A549 (cell line): Measurements from ENCODE around the gene TP53RK.

Experiments used
- BHLHE40 ChIP-seq: IDR thresholded peaks from 2 replicates; pipeline ENCODE4 v1.6.1; 2012; ENCODE audit warnings: low read depth, low read length, inconsistent platforms
- CHD2 ChIP-seq: fragments of 150-350 bp; IDR thresholded peaks from 2 replicates; pipeline ENCODE4 v1.6.1; 2014; ENCODE audit warnings: low read length; ENCODE audit not compliant: partially characterized antibody
- MAZ ChIP-seq: fragments of 150-350 bp; IDR thresholded peaks from 2 replicates; pipeline ENCODE4 v1.6.1; 2014; ENCODE audit warnings: antibody characterized with exemption, low read depth, low read length, borderline replicate concordance
- POLR2AphosphoS2 ChIP-seq: conservative IDR thresholded peaks from 2 replicates; pipeline ENCODE4 v1.6.1; 2012; ENCODE audit warnings: low read length, improper control_type of control experiment, inconsistent platforms
- SMC3 ChIP-seq: fragments of >200 bp; sonication (Bioruptor Twin); formaldehyde crosslinking; IDR thresholded peaks from 3 replicates; pipeline ENCODE4 v1.6.1; 2018; ENCODE audit warnings: inconsistent platforms
- TF ChIP-seq, protein P1 (sequence below): fragments of >200 bp; sonication (Bioruptor Twin); formaldehyde crosslinking; IDR thresholded peaks from 3 replicates; pipeline ENCODE4 v1.5.1; 2016
- TF ChIP-seq, protein P2 (sequence below): fragments of 450-650 bp; IDR thresholded peaks from 2 replicates; pipeline ENCODE4 v1.6.1; 2014; ENCODE audit warnings: antibody characterized with exemption
- TF ChIP-seq, protein P3 (sequence below): IDR thresholded peaks from 2 replicates; pipeline ENCODE4 v1.6.1; 2012
- TF ChIP-seq, protein P4 (sequence below): fragments of 150-350 bp; IDR thresholded peaks from 2 replicates; pipeline ENCODE4 v1.6.1; 2014; ENCODE audit warnings: low read depth, mild to moderate bottlenecking, low read length

DNA sequence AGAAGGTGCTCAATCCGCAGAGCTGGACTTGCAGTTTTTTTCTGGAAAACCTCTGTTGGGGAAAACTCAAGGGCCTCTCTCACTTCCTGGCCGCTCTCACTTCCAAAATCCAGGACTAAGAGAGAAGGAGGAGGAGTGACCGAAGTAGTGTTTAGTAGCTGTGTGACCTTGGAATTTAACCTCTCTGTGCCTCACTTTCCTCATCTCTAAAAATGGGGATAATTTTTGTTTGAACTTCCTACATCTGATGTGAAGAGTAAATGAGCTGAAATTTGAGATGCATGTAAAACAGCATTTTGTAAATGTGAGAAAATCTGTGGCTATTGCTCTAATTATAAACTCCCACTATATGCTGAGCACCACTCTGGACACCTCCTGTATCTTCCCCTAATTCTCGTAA is 43.1 kb downstream of the TP53RK start:
- TF ChIP-seq, protein P1, sequence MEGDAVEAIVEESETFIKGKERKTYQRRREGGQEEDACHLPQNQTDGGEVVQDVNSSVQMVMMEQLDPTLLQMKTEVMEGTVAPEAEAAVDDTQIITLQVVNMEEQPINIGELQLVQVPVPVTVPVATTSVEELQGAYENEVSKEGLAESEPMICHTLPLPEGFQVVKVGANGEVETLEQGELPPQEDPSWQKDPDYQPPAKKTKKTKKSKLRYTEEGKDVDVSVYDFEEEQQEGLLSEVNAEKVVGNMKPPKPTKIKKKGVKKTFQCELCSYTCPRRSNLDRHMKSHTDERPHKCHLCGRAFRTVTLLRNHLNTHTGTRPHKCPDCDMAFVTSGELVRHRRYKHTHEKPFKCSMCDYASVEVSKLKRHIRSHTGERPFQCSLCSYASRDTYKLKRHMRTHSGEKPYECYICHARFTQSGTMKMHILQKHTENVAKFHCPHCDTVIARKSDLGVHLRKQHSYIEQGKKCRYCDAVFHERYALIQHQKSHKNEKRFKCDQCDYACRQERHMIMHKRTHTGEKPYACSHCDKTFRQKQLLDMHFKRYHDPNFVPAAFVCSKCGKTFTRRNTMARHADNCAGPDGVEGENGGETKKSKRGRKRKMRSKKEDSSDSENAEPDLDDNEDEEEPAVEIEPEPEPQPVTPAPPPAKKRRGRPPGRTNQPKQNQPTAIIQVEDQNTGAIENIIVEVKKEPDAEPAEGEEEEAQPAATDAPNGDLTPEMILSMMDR = no peak
- TF ChIP-seq MAZ (no peak), POLR2AphosphoS2 (no peak), CHD2 (no peak), BHLHE40 (no peak), SMC3 (no peak)
- TF ChIP-seq, protein P2, sequence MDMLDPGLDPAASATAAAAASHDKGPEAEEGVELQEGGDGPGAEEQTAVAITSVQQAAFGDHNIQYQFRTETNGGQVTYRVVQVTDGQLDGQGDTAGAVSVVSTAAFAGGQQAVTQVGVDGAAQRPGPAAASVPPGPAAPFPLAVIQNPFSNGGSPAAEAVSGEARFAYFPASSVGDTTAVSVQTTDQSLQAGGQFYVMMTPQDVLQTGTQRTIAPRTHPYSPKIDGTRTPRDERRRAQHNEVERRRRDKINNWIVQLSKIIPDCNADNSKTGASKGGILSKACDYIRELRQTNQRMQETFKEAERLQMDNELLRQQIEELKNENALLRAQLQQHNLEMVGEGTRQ = no peak
- TF ChIP-seq, protein P3, sequence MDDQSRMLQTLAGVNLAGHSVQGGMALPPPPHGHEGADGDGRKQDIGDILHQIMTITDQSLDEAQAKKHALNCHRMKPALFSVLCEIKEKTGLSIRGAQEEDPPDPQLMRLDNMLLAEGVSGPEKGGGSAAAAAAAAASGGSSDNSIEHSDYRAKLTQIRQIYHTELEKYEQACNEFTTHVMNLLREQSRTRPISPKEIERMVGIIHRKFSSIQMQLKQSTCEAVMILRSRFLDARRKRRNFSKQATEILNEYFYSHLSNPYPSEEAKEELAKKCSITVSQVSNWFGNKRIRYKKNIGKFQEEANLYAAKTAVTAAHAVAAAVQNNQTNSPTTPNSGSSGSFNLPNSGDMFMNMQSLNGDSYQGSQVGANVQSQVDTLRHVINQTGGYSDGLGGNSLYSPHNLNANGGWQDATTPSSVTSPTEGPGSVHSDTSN = no peak
- TF ChIP-seq, protein P4, sequence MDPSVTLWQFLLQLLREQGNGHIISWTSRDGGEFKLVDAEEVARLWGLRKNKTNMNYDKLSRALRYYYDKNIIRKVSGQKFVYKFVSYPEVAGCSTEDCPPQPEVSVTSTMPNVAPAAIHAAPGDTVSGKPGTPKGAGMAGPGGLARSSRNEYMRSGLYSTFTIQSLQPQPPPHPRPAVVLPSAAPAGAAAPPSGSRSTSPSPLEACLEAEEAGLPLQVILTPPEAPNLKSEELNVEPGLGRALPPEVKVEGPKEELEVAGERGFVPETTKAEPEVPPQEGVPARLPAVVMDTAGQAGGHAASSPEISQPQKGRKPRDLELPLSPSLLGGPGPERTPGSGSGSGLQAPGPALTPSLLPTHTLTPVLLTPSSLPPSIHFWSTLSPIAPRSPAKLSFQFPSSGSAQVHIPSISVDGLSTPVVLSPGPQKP = no peak
